Adrenal gland (tissue), 12 donors: ENCODE measurements around the gene TMC1. TPM values are rescaled to one million over a fixed set of nuclear protein-coding genes. Genes with fewer than 3 reads are reported as not detected.
"Not testable (repeated sequence)": the region's sequence is repeated elsewhere in the genome, so short reads cannot be mapped to it uniquely, and the experiment has no call there.

Experiments used
- DNase-seq, 7 donors: peaks; one replicate each; pipeline ENCODE4 v3.0.0-alpha.2; 2019 to 2020
- H3K27ac ChIP-seq, 5 donors: fragments of 200-600 bp; sonication (generic) in 4 of 5; 1 replicate in 3 of 5; 2 replicates in 2 of 5; pipeline versions ENCODE4 v1.5.1 to v1.8.0; 2016 to 2020; ENCODE audit warnings: mild to moderate bottlenecking in 1 of 5
- H3K27me3 ChIP-seq: fragments of 200-600 bp; 2 replicates; pipeline ENCODE4 v1.8.0; 2021
- H3K36me3 ChIP-seq, 2 donors: fragments of 200-600 bp; replicated peaks in 1 of 2; 1 replicate in 1 of 2; 2 replicates in 1 of 2; pipeline versions ENCODE4 v1.5.1 to v1.8.0; 2018 to 2022
- H3K4me1 ChIP-seq, 2 donors: fragments of 200-600 bp; replicated peaks in 1 of 2; 1 replicate in 1 of 2; 2 replicates in 1 of 2; pipeline versions ENCODE4 v1.5.1 to v1.8.0; 2018 to 2021
- H3K4me3 ChIP-seq, 4 donors: fragments of 200-600 bp; sonication (generic) in 3 of 4; one replicate each; pipeline ENCODE4 v1.5.1; 2016 to 2018
- H3K9me3 ChIP-seq, 3 donors: fragments of 200-600 bp; sonication (generic) in 1 of 3; replicated peaks in 1 of 3; 1 replicate in 2 of 3; 2 replicates in 1 of 3; pipeline versions ENCODE4 v1.5.1 to v1.8.0; 2016 to 2021
- CTCF ChIP-seq, 6 experiments: fragments of 450-650 bp in 4 of 6; fragments of 200-600 bp in 2 of 6; sonication (generic) in 1 of 6; IDR thresholded peaks; 1 replicate in 5 of 6; 2 replicates in 1 of 6; pipeline versions ENCODE4 v1.5.1 to v1.8.0; 2016 to 2021; ENCODE audit warnings: antibody characterized with exemption in 6 of 6, mild to moderate bottlenecking in 2 of 6, moderate library complexity in 1 of 6
- POLR2A ChIP-seq, 2 donors: fragments of 450-650 bp; IDR thresholded peaks; one replicate each; pipeline ENCODE4 v1.6.1; 2017; ENCODE audit warnings: antibody characterized with exemption in 2 of 2, mild to moderate bottlenecking in 2 of 2, moderate library complexity in 1 of 2
- WGBS, 4 donors: extraction: QIAGEN DNeasy Blood & Tissue Kit in 2 of 4; methylation state at CpG; one replicate each; pipeline versions ENCODE4 v1.1.5 to v1.1.7; 2013 to 2017; 5-methylcytosine and 5-hydroxymethylcytosine counted together
- intact Hi-C, 2 donors: fragments of 100-400 bp; cut with DNase I; formaldehyde crosslinking; loops; one replicate each; pipeline versions ENCODE4 v1.14.1 to v1.15.0; 2022 to 2023
- polyA plus RNA-seq, 3 donors: library from polyadenylated mRNA; stranded (reverse); fragments of 200-250 nt in 2 of 3; fragments of 350-450 nt in 1 of 3; fragmentation: Illumina TruSeq in 1 of 3; extraction: RNeasy Lipid Tissue Mini Kit (QIAGEN cat#74804) in 1 of 3; gene quantifications; one replicate each; pipeline ENCODE4 v1.2.3, GENCODE V29; 2013 to 2014
- total RNA-seq, 9 donors: library from RNA; depleted of rRNA in 4 of 9; stranded (reverse); fragments of >200 nt in 4 of 9; fragments of 120-200 nt in 1 of 9; fragmentation: NEBNext Ultra II Directional in 1 of 9; extraction: Animal tissue kit (Norgen Biotek cat#: 25700) in 1 of 9; gene quantifications; one replicate each; pipeline versions ENCODE4 v1.1.0 to v1.2.4, GENCODE V29; 2013 to 2023
- donor health status: healthy with polysubstance abuse.
- donor health status: Bipolar disorder and iron deficiency.
- donor health status: DM: yes; HTN: yes; CAD: no.
- donor health status: DM: no; HTN: no; CAD: no.
- donor health status: DM: no; HTN: no; CAD: no.
- donor health status: DM: yes; HTN: yes; CAD: no.

TMC1 gene
- total and polyA plus RNA-seq, 12 donors: 0.22 to 1.5 (median 0.50) TPM; not detected in 7

GRCh38 chr9:72509053-72509452 lies 12.4 kb upstream of the TMC1 start:
- H3K36me3 ChIP-seq: no peaks in the 10 kb centered on the region
- no peaks in the 10 kb centered on the region for H3K9me3 ChIP-seq
- intact Hi-C loops: loop anchor here in 1 of 2 donors (10.0 kb wide), 1 partner anchor 134 kb away; no protein-coding TSS in a partner anchor
- H3K4me1 ChIP-seq: peaks cover 5 to 27% of the 10 kb centered on the region in 2 donors
- H3K27ac ChIP-seq: peak overlapping the region; percentile 72 to 88 (median 84)
- TF ChIP-seq POLR2A (IDR thresholded peaks at IDR 0.05) (peak in 1 of 2 donors; percentile 44), CTCF (IDR thresholded peaks at IDR 0.05) (no peak)
- DNase-seq: peak in 1 of 7 donors; percentile 27
- no peaks in the 10 kb centered on the region for H3K27me3 ChIP-seq
- no peak overlapping the region for H3K4me3 ChIP-seq
- WGBS, 4 donors: 43 to 64% (median 55%) methylated on average over 1 of the region's 1 CpG

GRCh38 chr9:72509635-72510034 lies 11.8 kb upstream of the TMC1 start:
- Histone ChIP-seq H3K4me3 (no peak overlapping the region), H3K27ac (peak overlapping the region; percentile 72 to 88 (median 84)), H3K36me3 (no peaks in the 10 kb centered on the region), H3K9me3 (no peaks in the 10 kb centered on the region), H3K27me3 (no peaks in the 10 kb centered on the region), H3K4me1 (peaks cover 5 to 27% of the 10 kb centered on the region in 2 donors)
- intact Hi-C loops: loop anchor here in 1 of 2 donors (10.0 kb wide), 1 partner anchor 135 kb away; no protein-coding TSS in a partner anchor
- WGBS, 4 donors: 21 to 36% (median 27%) methylated on average over 1 of the region's 1 CpG
- TF ChIP-seq CTCF (IDR thresholded peaks at IDR 0.05) (no peak), POLR2A (IDR thresholded peaks at IDR 0.05) (no peak)
- no peak for DNase-seq

- H3K36me3 ChIP-seq, H3K27ac ChIP-seq, H3K9me3 ChIP-seq, H3K27me3 ChIP-seq, DNase-seq, H3K4me3 ChIP-seq: not testable (repeated sequence)
- peaks cover 0 to 14% of the 10 kb centered on the region in 2 donors for H3K4me1 ChIP-seq
- WGBS, 4 donors: 95 to 99% (median 97%) methylated on average over 9 of the region's 9 CpGs
- intact Hi-C loops: loop anchor here in 1 of 2 donors (10.0 kb wide), 1 partner anchor 54 kb away; no protein-coding TSS in a partner anchor
Observed at GRCh38 chr9:72521011-72521410, 397 bp upstream of the TMC1 start.

- intact Hi-C loops: loop anchor here in 1 of 2 donors (10.0 kb wide), 1 partner anchor 50 kb away; no protein-coding TSS in a partner anchor
- Histone ChIP-seq H3K9me3 (no peaks in the 10 kb centered on the region), H3K36me3 (no peaks in the 10 kb centered on the region), H3K27ac (peak overlapping the region in 3 of 5 donors; percentile 38 to 73 (median 72)), H3K4me1 (peaks cover 15 to 32% of the 10 kb centered on the region in 2 donors), H3K27me3 (no peaks in the 10 kb centered on the region), H3K4me3 (no peak overlapping the region)
- TF ChIP-seq POLR2A (IDR thresholded peaks at IDR 0.05) (peak in 1 of 2 donors; percentile 38), CTCF (IDR thresholded peaks at IDR 0.05) (no peak)
- WGBS, 4 donors: 52 to 58% (median 55%) methylated on average over 9 of the region's 9 CpGs
- peak; percentile 37 to 86 (median 72) for DNase-seq
Observed at GRCh38 chr9:72524820-72525540, 3.6 kb downstream of the TMC1 start.
